HepG2 (cell line): ENCODE results near the gene LMOD1. TPM values are rescaled to one million over a fixed set of nuclear protein-coding genes. Genes with fewer than 3 reads are reported as not detected.

Source experiments
- CBX2 ChIP-seq, 2 experiments: fragments of 200-600 bp in 1 of 2; sonication (generic); formaldehyde crosslinking in 1 of 2; IDR thresholded peaks; 2 replicates each; pipeline versions ENCODE4 v1.7.0 to v1.8.1; 2018 to 2022; ENCODE audit warnings: low read depth in 2 of 2, low read length in 1 of 2, mild to moderate bottlenecking in 1 of 2, missing genetic modification reagents in 1 of 2
- CERS6 ChIP-seq: sonication (generic); formaldehyde crosslinking; IDR thresholded peaks from 2 replicates; pipeline ENCODE4 v1.5.0; 2020; ENCODE audit warnings: missing genetic modification reagents
- FOXC1 ChIP-seq: sonication (generic); formaldehyde crosslinking; IDR thresholded peaks from 2 replicates; pipeline ENCODE4 v1.8.0; 2022; ENCODE audit warnings: mild to moderate bottlenecking, missing genetic modification reagents, borderline replicate concordance
- NFKB2 ChIP-seq: sonication (generic); formaldehyde crosslinking; IDR thresholded peaks from 2 replicates; pipeline ENCODE4 v1.4.0; 2020; ENCODE audit warnings: missing genetic modification reagents, borderline replicate concordance
- PHB2 ChIP-seq: fragments of 450-650 bp; IDR thresholded peaks from 2 replicates; pipeline ENCODE4 v1.6.1; 2018; ENCODE audit not compliant: partially characterized antibody
- PRDM15 ChIP-seq: sonication (generic); formaldehyde crosslinking; IDR thresholded peaks from 2 replicates; pipeline ENCODE4 v1.4.0; 2020; ENCODE audit warnings: missing genetic modification reagents
- RBM39 ChIP-seq: fragments of 200-400 bp; formaldehyde crosslinking; IDR thresholded peaks from one replicate; pipeline ENCODE4 v1.6.1; 2018; ENCODE audit warnings: antibody characterized with exemption, mild to moderate bottlenecking, low read depth, low read length; ENCODE audit not compliant: poor library complexity, severe bottlenecking
- RFX1 ChIP-seq: fragments of 450-650 bp; IDR thresholded peaks from 2 replicates; pipeline ENCODE4 v1.6.1; 2017
- RORA ChIP-seq: sonication (generic); formaldehyde crosslinking; IDR thresholded peaks from 2 replicates; pipeline ENCODE4 v1.5.0; 2020; ENCODE audit warnings: mild to moderate bottlenecking, missing genetic modification reagents, moderate library complexity
- SMARCC2 ChIP-seq: fragments of 450-650 bp; IDR thresholded peaks from 2 replicates; pipeline ENCODE4 v1.6.1; 2017; ENCODE audit warnings: antibody characterized with exemption, mild to moderate bottlenecking
- THAP9 ChIP-seq: sonication (generic); formaldehyde crosslinking; IDR thresholded peaks from 2 replicates; pipeline ENCODE4; 2020; ENCODE audit warnings: missing genetic modification reagents, mild to moderate bottlenecking, borderline replicate concordance
- USF2 ChIP-seq, 2 experiments: sonication (generic) in 1 of 2; formaldehyde crosslinking in 1 of 2; IDR thresholded peaks; 2 replicates each; pipeline versions ENCODE4 v1.5.1 to v1.6.1; 2011 to 2020; ENCODE audit warnings: borderline replicate concordance in 1 of 2, low read depth in 1 of 2, low read length in 1 of 2, mild to moderate bottlenecking in 1 of 2, missing genetic modification reagents in 1 of 2, moderate library complexity in 1 of 2
- ZBTB1 ChIP-seq: sonication (generic); formaldehyde crosslinking; IDR thresholded peaks from 2 replicates; pipeline ENCODE4 v1.4.0; 2020; ENCODE audit warnings: missing genetic modification reagents, borderline replicate concordance
- ZBTB3 ChIP-seq: sonication (generic); formaldehyde crosslinking; IDR thresholded peaks from 2 replicates; pipeline ENCODE4 v1.4.0; 2020; ENCODE audit warnings: low read depth, mild to moderate bottlenecking, moderate library complexity, missing genetic modification reagents, borderline replicate concordance
- ZFY ChIP-seq: sonication (generic); formaldehyde crosslinking; IDR thresholded peaks from 2 replicates; pipeline ENCODE4 v1.4.0; 2020; ENCODE audit warnings: missing genetic modification reagents
- ZNF235 ChIP-seq: sonication (generic); formaldehyde crosslinking; IDR thresholded peaks from 2 replicates; pipeline ENCODE4 v1.8.1; 2023; ENCODE audit warnings: mild to moderate bottlenecking, missing genetic modification reagents, borderline replicate concordance
- ZNF292 ChIP-seq: sonication (generic); formaldehyde crosslinking; IDR thresholded peaks from 2 replicates; pipeline ENCODE4 v1.8.1; 2022; ENCODE audit warnings: mild to moderate bottlenecking, low read depth, missing genetic modification reagents, borderline replicate concordance
- polyA plus RNA-seq, 8 experiments: library from polyadenylated mRNA; depleted of rRNA in 3 of 8; stranded (reverse) in 7 of 8; unstranded in 1 of 8; fragments of >200 nt; fragmentation: Illumina TruSeq in 4 of 8; extraction: Trizol in 4 of 8; gene quantifications; 2 replicates each; pipeline versions ENCODE4 v1.2.1 to v1.2.3, GENCODE V29; 2011 to 2016; ENCODE audit warnings: low read depth in 4 of 8, missing spikeins in 1 of 8, mixed read lengths in 1 of 8; ENCODE audit not compliant: insufficient read depth in 1 of 8
- total RNA-seq, 5 experiments: library from RNA; depleted of rRNA; stranded (reverse); fragments of >200 nt; fragmentation: Illumina TruSeq; extraction: Trizol; gene quantifications; 2 replicates each; pipeline ENCODE4 v1.2.3, GENCODE V29; 2016; ENCODE audit warnings: low read depth in 1 of 5

Gene LMOD1
- total and polyA plus RNA-seq, 2 of the 13 experiments (the other 11 are each of a cell fraction or from before 2014, with no cell fraction given) = not detected

- no peak for TF ChIP-seq PHB2
- TF ChIP-seq FOXC1 (CRISPR knock-in tag) = no peak; the same call in 1 of the 2 replicates
- no peak for TF ChIP-seq CERS6 (CRISPR knock-in tag)
- no peak for TF ChIP-seq ZBTB3 (CRISPR knock-in tag)
- no peak; the same call in 1 of the 2 replicates for TF ChIP-seq THAP9 (CRISPR knock-in tag)
- TF ChIP-seq USF2 (IDR thresholded peaks at IDR 0.05; ENCODE audit: low read depth, low read length) = no peak
- TF ChIP-seq USF2 (CRISPR knock-in tag; IDR thresholded peaks at IDR 0.05; ENCODE audit: borderline replicate concordance) = no peak
- no peak for TF ChIP-seq SMARCC2
- TF ChIP-seq PRDM15 = no peak
- TF ChIP-seq ZBTB1 (CRISPR knock-in tag) = no peak
- peak; percentile 58; the same call in 1 of the 2 replicates for TF ChIP-seq ZFY (CRISPR knock-in tag)
- TF ChIP-seq RBM39 = no peak
- TF ChIP-seq RORA (CRISPR knock-in tag) = no peak
- peak; percentile 71; the same call in 1 of the 2 replicates for TF ChIP-seq ZNF292 (CRISPR knock-in tag)
- TF ChIP-seq CBX2 (IDR thresholded peaks at IDR 0.05; ENCODE audit: low read depth, low read length) = no peak
- TF ChIP-seq CBX2 (CRISPR knock-in tag; IDR thresholded peaks at IDR 0.05; ENCODE audit: low read depth) = no peak
- no peak for TF ChIP-seq NFKB2 (CRISPR knock-in tag)
- TF ChIP-seq RFX1 = no peak
- TF ChIP-seq ZNF235 = no peak
Observed at GRCh38 chr1:201941420-201942128, 4.8 kb downstream of the LMOD1 start (continued).
